ACC112 (cell line): ENCODE measurements around the gene ADAT3.
A peak's percentile ranks its signal among the peaks of the same experiment; 100 is the strongest.

ENCODE experiments used
- H2AFZ ChIP-seq: fragments of 200-600 bp; sonication (generic); one replicate; pipeline ENCODE4 v1.6.0; 2017; ENCODE audit warnings: antibody characterized with exemption, low read length; ENCODE audit not compliant: unreplicated experiment
- H3K27ac ChIP-seq: fragments of 200-600 bp; sonication (generic); 2 replicates; pipeline ENCODE4 v1.5.1; 2014; ENCODE audit warnings: low read depth, mild to moderate bottlenecking, antibody characterized with exemption, low read length, moderate library complexity
- H3K27me3 ChIP-seq: fragments of 200-600 bp; sonication (generic); 2 replicates; pipeline ENCODE4 v1.6.1; 2014; ENCODE audit warnings: mild to moderate bottlenecking, antibody characterized with exemption, low read length, moderate library complexity, mixed read lengths; ENCODE audit not compliant: insufficient read depth
- H3K36me3 ChIP-seq: fragments of 200-600 bp; sonication (generic); 2 replicates; pipeline ENCODE4 v1.6.1; 2016; ENCODE audit warnings: mild to moderate bottlenecking, antibody characterized with exemption, low read length, moderate library complexity, mixed read lengths; ENCODE audit not compliant: insufficient read depth
- H3K4me1 ChIP-seq: fragments of 200-600 bp; sonication (generic); one replicate; pipeline ENCODE4 v1.6.1; 2016; ENCODE audit warnings: low read length, mixed read lengths; ENCODE audit not compliant: insufficient read depth, unreplicated experiment, control insufficient read depth
- H3K4me3 ChIP-seq: fragments of 200-600 bp; sonication (generic); 2 replicates; pipeline ENCODE4 v1.5.1; 2014; ENCODE audit warnings: mild to moderate bottlenecking, low read depth, low read length
- H3K79me2 ChIP-seq: fragments of 200-600 bp; sonication (generic); one replicate; pipeline ENCODE4 v1.6.0; 2016; ENCODE audit warnings: low read length; ENCODE audit not compliant: control insufficient read depth, unreplicated experiment, insufficient read depth

ADAT3 gene

GRCh38 chr19:1905110-1905862 is at the start of gene ADAT3, which contains the start of gene SCAMP4:
Gene ADAT3, plus strand, starts transcription at chr19:1905399. Its CDS starts 6,649 bp downstream, at chr19:1912048.
Gene SCAMP4, plus strand, starts transcription at chr19:1905399. Its CDS starts 9,621 bp downstream, at chr19:1915020.
- H3K27ac ChIP-seq, result peak within 1 kb of the TSS; percentile 58
- H3K4me3 ChIP-seq, result peak within 1 kb of the TSS; percentile 75
- H3K4me1 ChIP-seq, result peaks cover 6% of the 10 kb centered on the region
- no peaks in the 10 kb centered on the region for H3K27me3 ChIP-seq
- H3K79me2 ChIP-seq, result peaks cover 32% of the 10 kb centered on the region
- no peaks in the 10 kb centered on the region for H3K36me3 ChIP-seq
- peak within 1 kb of the TSS; percentile 78 for H2AFZ ChIP-seq

GRCh38 chr19:1855828-1856255 is 49.4 kb upstream of the ADAT3 start:
- Histone ChIP-seq H3K27me3 (no peaks in the 10 kb centered on the region), H3K27ac (peak overlapping the region; percentile 33), H3K36me3 (no peaks in the 10 kb centered on the region), H3K4me1 (peaks cover 42% of the 10 kb centered on the region), H2AFZ (no peak overlapping the region), H3K4me3 (peak overlapping the region; percentile 9; the same call in 1 of the 2 replicates), H3K79me2 (peaks cover 77% of the 10 kb centered on the region)

GRCh38 chr19:1856345-1856697 is 48.9 kb upstream of the ADAT3 start:
- Histone ChIP-seq H2AFZ (no peak overlapping the region), H3K27me3 (no peaks in the 10 kb centered on the region), H3K36me3 (no peaks in the 10 kb centered on the region), H3K4me3 (peak overlapping the region; percentile 57), H3K27ac (peak overlapping the region; percentile 33), H3K4me1 (peaks cover 46% of the 10 kb centered on the region), H3K79me2 (peaks cover 81% of the 10 kb centered on the region)

GRCh38 chr19:1856698-1857603 is 48.2 kb upstream of the ADAT3 start:
- H3K79me2 ChIP-seq, result peaks cover 88% of the 10 kb centered on the region
- H3K27me3 ChIP-seq, result no peaks in the 10 kb centered on the region
- no peak overlapping the region for H2AFZ ChIP-seq
- peaks cover 48% of the 10 kb centered on the region for H3K4me1 ChIP-seq
- H3K4me3 ChIP-seq, result peak overlapping the region; percentile 69
- H3K27ac ChIP-seq, result peak overlapping the region; percentile 72
- H3K36me3 ChIP-seq, result no peaks in the 10 kb centered on the region

GRCh38 chr19:1857648-1858326 is 47.4 kb upstream of the ADAT3 start:
- Histone ChIP-seq H2AFZ (no peak overlapping the region), H3K4me3 (peak overlapping the region; percentile 69), H3K27me3 (no peaks in the 10 kb centered on the region), H3K36me3 (no peaks in the 10 kb centered on the region), H3K4me1 (peaks cover 48% of the 10 kb centered on the region), H3K27ac (peak overlapping the region; percentile 72), H3K79me2 (peaks cover 91% of the 10 kb centered on the region)

GRCh38 chr19:1858412-1859081 is 46.7 kb upstream of the ADAT3 start:
- Histone ChIP-seq H2AFZ (no peak overlapping the region), H3K79me2 (peaks cover 86% of the 10 kb centered on the region), H3K36me3 (no peaks in the 10 kb centered on the region), H3K27me3 (no peaks in the 10 kb centered on the region), H3K27ac (no peak overlapping the region), H3K4me1 (peaks cover 48% of the 10 kb centered on the region), H3K4me3 (no peak overlapping the region)

- Histone ChIP-seq H3K27me3 (no peaks in the 10 kb centered on the region), H3K4me3 (peak overlapping the region; percentile 95; the same call in 1 of the 2 replicates), H2AFZ (no peak overlapping the region), H3K4me1 (peaks cover 48% of the 10 kb centered on the region), H3K27ac (peak overlapping the region; percentile 12; the same call in 1 of the 2 replicates), H3K79me2 (peaks cover 80% of the 10 kb centered on the region), H3K36me3 (no peaks in the 10 kb centered on the region)
Measured at GRCh38 chr19:1859331-1859781, 45.8 kb upstream of the ADAT3 start.

GRCh38 chr19:1860042-1860775 is 45.0 kb upstream of the ADAT3 start:
- Histone ChIP-seq H3K36me3 (no peaks in the 10 kb centered on the region), H3K4me1 (peaks cover 40% of the 10 kb centered on the region), H3K79me2 (peaks cover 72% of the 10 kb centered on the region), H3K27me3 (no peaks in the 10 kb centered on the region), H2AFZ (no peak overlapping the region), H3K27ac (peak overlapping the region; percentile 62), H3K4me3 (peak overlapping the region; percentile 95)

- Histone ChIP-seq H3K4me1 (peaks cover 34% of the 10 kb centered on the region), H3K79me2 (peaks cover 70% of the 10 kb centered on the region), H3K4me3 (peak overlapping the region; percentile 95), H2AFZ (no peak overlapping the region), H3K27me3 (no peaks in the 10 kb centered on the region), H3K27ac (peak overlapping the region; percentile 62), H3K36me3 (no peaks in the 10 kb centered on the region)
Measured at GRCh38 chr19:1860821-1861598, 44.2 kb upstream of the ADAT3 start.
